ENCODE data around the gene WDR62. TPM values are rescaled to one million over a fixed set of nuclear protein-coding genes. Genes with fewer than 3 reads are reported as not detected.
A peak's percentile ranks its signal among the peaks of the same experiment; 100 is the strongest.

The WDR62 gene
- total RNA-seq, 1 donor from 2014 or later = 22.0 TPM

DNA sequence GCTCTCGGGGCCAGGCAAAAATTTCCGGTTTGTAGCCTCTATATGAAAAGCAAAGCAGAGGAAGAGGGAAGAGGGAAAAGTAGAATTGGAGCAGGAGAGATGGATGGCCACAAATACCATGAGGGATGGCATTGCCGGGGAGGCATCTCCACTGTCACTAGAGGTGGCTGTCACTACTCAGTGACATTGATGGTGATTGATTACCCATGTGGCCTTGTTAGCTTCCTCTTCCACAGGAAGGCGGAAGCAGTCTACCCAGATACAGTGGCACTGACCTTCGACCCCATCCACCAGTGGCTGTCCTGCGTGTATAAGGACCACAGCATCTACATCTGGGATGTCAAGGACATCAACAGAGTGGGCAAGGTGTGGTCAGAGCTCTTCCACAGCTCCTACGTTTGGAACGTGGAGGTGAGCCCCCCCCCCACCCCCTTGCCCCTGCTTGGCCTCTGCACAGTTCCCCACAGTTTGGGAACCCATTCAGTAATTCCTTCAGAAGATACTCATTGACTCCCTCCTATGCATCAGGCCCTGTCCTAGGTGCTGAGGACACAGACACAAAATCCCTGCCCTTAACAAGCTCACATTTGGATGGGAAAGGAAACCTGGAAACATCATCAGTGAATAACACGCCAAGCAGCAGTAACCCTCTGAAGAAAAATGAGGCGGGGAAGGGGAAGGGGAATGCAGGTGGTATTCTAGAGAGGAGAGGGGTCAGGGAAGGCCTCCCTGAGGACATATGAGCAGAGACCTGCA is 18.6 kb downstream of the WDR62 start:
- no peaks in the 10 kb centered on the region for H3K4me1 Mint-ChIP-seq (ENCODE audit: low read depth)
- intact Hi-C loops (cut with micrococcal nuclease) = no loop called here
- peak overlapping the region; percentile 43 for H3K27ac Mint-ChIP-seq
- peaks cover 18% of the 10 kb centered on the region for H3K36me3 Mint-ChIP-seq (ENCODE audit: low read depth)
- no peak for DNase-seq (ENCODE audit: low spot score)
- H3K4me3 Mint-ChIP-seq = no peak overlapping the region
- no peaks in the 10 kb centered on the region for H3K27me3 Mint-ChIP-seq (ENCODE audit: insufficient read depth)
- no peaks in the 10 kb centered on the region for H3K9me3 Mint-ChIP-seq

DNA sequence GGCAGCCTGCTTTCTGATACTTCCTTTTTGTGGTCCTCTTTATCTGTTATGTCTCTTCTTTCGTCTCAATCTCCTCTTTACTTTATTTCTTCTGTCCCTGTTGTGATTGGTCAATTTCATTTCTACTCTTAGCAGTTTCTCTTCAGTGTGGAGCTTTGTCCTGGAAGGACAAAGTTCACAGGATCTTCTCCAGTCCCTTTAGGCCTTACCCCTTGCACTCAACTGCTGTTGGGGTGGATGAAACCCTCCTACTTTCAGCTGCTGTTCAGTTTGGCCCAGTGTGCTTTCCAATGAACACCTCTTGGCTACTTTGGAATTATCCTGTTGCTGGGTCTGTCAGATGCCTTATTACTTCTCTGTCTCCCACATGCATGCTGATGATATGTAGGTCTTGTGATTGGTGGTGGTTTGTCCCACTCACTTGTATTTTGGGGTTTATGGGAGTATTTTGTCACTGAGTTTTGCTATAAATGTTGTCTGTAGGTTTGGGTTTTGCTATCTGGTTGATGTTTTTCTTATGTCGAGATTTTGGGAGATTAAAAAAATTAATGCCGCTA is 24.8 kb downstream of the WDR62 start:
- no peaks in the 10 kb centered on the region for H3K27me3 Mint-ChIP-seq (ENCODE audit: insufficient read depth)
- H3K4me1 Mint-ChIP-seq (ENCODE audit: low read depth) = no peaks in the 10 kb centered on the region
- no peak overlapping the region for H3K27ac Mint-ChIP-seq
- no peaks in the 10 kb centered on the region for H3K9me3 Mint-ChIP-seq
- no peak overlapping the region for H3K4me3 Mint-ChIP-seq
- DNase-seq (ENCODE audit: low spot score) = no peak
- peaks cover 30% of the 10 kb centered on the region for H3K36me3 Mint-ChIP-seq (ENCODE audit: low read depth)
- intact Hi-C loops (cut with micrococcal nuclease) = no loop called here

DNA sequence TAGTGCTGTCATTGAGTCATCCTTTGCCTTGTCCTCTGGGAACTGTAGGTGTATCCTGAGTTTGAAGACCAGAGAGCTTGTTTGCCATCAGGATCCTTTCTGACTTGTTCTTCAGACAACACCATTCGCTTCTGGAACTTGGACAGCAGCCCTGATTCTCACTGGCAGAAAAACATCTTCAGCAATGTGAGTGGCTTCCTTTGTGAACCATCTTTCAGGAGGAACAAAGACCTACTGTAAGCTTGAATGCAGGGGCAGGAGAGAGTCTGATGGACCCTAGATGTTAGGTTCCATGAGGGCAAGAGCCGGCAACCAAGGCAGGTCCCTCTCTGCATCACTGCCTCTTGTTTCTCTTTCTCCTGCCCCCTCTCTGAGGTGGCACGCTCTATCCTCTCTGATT is 26.7 kb downstream of the WDR62 start:
- Mint-ChIP-seq H3K4me3 (no peak overlapping the region), H3K4me1 (ENCODE audit: low read depth) (no peaks in the 10 kb centered on the region), H3K9me3 (no peaks in the 10 kb centered on the region), H3K36me3 (ENCODE audit: low read depth) (peaks cover 27% of the 10 kb centered on the region), H3K27ac (no peak overlapping the region), H3K27me3 (ENCODE audit: insufficient read depth) (no peaks in the 10 kb centered on the region)
- intact Hi-C loops (cut with micrococcal nuclease) = no loop called here
- DNase-seq (ENCODE audit: low spot score) = no peak

DNA sequence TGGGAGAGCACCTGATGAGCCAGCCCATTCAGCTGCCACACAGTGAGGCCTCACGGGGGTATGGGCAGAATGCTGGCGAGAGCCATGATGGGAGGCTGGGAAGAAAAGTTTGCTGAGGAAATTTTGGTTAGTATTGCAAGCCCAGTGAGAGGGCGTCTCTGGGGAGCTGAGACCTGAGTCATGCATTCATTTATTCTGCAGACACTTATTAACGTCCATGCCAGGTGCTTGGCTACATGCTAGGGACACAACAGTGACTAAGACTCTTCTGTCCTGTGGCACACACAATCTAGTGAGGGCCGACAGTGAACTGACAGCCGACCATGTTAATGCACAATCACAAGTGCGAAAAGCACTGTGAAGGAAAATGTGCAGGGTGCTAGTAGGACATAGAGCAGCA is 27.2 kb downstream of the WDR62 start:
- H3K27me3 Mint-ChIP-seq (ENCODE audit: insufficient read depth) = no peaks in the 10 kb centered on the region
- H3K4me1 Mint-ChIP-seq (ENCODE audit: low read depth) = no peaks in the 10 kb centered on the region
- intact Hi-C loops (cut with micrococcal nuclease) = no loop called here
- H3K4me3 Mint-ChIP-seq = no peak overlapping the region
- no peak overlapping the region for H3K27ac Mint-ChIP-seq
- H3K9me3 Mint-ChIP-seq = no peaks in the 10 kb centered on the region
- H3K36me3 Mint-ChIP-seq (ENCODE audit: low read depth) = peaks cover 29% of the 10 kb centered on the region
- no peak for DNase-seq (ENCODE audit: low spot score)

DNA sequence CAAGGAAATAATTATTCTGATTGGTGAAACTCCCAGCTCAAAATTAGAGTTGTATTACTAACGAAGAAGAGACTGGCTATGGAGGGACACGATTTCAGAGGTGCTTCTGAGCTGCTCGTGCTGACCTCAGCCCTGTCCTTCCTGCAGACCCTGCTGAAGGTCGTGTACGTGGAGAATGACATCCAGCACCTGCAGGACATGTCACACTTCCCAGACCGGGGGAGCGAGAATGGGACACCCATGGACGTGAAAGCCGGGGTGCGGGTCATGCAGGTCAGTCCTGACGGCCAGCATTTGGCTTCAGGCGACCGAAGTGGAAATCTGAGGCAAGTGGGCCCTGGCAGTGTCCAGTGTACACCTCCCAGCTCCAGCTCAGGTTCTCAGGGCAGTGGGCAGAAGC is 28.2 kb downstream of the WDR62 start:
- Mint-ChIP-seq H3K4me3 (no peak overlapping the region), H3K4me1 (ENCODE audit: low read depth) (no peaks in the 10 kb centered on the region), H3K27ac (no peak overlapping the region), H3K9me3 (no peaks in the 10 kb centered on the region), H3K27me3 (ENCODE audit: insufficient read depth) (no peaks in the 10 kb centered on the region), H3K36me3 (ENCODE audit: low read depth) (peaks cover 29% of the 10 kb centered on the region)
- no peak for DNase-seq (ENCODE audit: low spot score)
- intact Hi-C loops (cut with micrococcal nuclease) = no loop called here

DNA sequence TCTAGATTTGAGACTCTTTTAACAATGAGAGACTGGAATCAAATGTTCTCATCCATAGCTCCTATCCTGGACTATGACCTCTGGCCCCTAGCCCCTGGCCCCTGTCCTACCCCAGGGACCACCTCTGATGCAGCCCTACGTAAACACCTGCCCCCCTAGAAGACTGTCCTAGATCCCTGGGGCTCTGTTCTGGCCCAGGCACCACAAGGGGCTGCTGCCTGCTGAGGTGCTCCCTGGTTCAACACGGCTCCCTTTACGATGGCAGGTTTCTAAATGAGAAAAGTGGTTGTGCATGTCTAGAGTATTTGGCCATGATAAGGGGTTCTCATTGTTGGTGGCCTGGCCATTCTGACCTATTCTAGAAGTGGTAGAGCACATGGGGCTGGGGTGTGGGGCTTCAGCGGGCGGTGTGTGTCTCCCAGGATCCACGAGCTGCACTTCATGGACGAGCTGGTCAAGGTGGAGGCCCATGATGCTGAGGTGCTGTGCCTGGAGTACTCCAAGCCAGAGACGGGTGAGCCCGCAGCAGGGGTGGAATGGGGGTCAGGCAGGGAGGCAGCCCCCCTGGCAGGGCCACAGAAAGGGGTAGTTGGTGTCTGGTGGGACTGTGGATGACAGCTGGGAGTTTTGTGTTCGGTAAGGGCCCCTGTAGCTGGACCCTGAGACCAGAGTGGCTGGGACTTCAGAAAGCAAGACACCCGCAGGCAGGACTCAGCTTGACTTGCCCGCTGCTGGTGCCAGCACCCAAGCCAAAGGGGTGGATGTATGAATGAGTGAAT is 29.7 kb downstream of the WDR62 start:
- peaks cover 32% of the 10 kb centered on the region for H3K36me3 Mint-ChIP-seq (ENCODE audit: low read depth)
- intact Hi-C loops (cut with micrococcal nuclease) = no loop called here
- no peak overlapping the region for H3K4me3 Mint-ChIP-seq
- H3K27ac Mint-ChIP-seq = no peak overlapping the region
- H3K9me3 Mint-ChIP-seq = no peaks in the 10 kb centered on the region
- no peaks in the 10 kb centered on the region for H3K4me1 Mint-ChIP-seq (ENCODE audit: low read depth)
- DNase-seq (ENCODE audit: low spot score) = no peak
- H3K27me3 Mint-ChIP-seq (ENCODE audit: insufficient read depth) = no peaks in the 10 kb centered on the region

DNA sequence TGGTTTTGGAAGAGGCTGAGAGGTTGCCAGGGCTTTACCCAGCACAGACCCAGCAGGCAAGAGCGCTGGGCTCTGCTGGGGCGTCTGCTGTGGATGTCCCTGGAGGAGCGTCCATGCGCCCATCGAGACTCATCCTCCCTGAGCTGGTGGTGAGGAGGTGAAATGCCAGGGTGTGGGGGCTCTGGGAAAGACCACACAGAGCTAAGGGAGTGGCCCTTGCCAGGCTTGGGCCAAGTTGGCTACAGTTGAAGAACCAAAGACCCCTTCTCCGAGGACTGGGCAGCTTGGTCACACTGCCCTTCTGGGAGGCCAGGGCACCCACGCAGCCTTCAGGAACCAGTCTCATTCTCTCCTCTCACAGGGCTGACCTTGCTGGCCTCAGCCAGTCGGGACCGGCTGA is 31.6 kb downstream of the WDR62 start:
- H3K36me3 Mint-ChIP-seq (ENCODE audit: low read depth) = peaks cover 35% of the 10 kb centered on the region
- DNase-seq (ENCODE audit: low spot score) = no peak

DNA sequence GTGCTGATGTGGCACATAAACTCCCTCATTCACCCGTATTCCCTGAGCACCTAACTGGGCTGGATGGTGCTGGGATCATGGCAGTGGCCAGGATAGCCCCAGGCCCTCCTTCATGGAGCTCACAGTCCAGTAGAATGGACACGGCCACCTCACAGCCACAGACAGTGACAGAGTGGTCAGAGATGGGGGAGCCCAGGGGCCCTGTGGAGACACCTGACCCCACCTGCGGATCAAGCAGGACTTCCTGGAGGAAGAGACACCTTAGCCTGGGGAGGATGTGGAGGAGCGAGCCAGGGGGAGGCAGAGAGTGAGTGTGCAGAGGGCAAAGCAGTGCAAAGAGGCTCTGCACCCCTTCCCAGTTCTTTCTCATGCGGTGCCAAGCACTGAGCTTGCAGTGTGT is 35.1 kb downstream of the WDR62 start:
- peaks cover 15% of the 10 kb centered on the region for H3K4me1 Mint-ChIP-seq (ENCODE audit: low read depth)
- no peaks in the 10 kb centered on the region for H3K9me3 Mint-ChIP-seq
- peaks cover 33% of the 10 kb centered on the region for H3K36me3 Mint-ChIP-seq (ENCODE audit: low read depth)
- no peaks in the 10 kb centered on the region for H3K27me3 Mint-ChIP-seq (ENCODE audit: insufficient read depth)
- H3K27ac Mint-ChIP-seq = peak overlapping the region; percentile 58
- H3K4me3 Mint-ChIP-seq = no peak overlapping the region
- intact Hi-C loops (cut with micrococcal nuclease) = no loop called here
- DNase-seq (ENCODE audit: low spot score) = no peak

More for the DNA sequence above, 31.6 kb downstream of the WDR62 start:
- no peak overlapping the region for H3K27ac Mint-ChIP-seq
- intact Hi-C loops (cut with micrococcal nuclease) = no loop called here
- H3K9me3 Mint-ChIP-seq = no peaks in the 10 kb centered on the region
- H3K4me3 Mint-ChIP-seq = no peak overlapping the region
- H3K27me3 Mint-ChIP-seq (ENCODE audit: insufficient read depth) = no peaks in the 10 kb centered on the region
- no peaks in the 10 kb centered on the region for H3K4me1 Mint-ChIP-seq (ENCODE audit: low read depth)

DNA sequence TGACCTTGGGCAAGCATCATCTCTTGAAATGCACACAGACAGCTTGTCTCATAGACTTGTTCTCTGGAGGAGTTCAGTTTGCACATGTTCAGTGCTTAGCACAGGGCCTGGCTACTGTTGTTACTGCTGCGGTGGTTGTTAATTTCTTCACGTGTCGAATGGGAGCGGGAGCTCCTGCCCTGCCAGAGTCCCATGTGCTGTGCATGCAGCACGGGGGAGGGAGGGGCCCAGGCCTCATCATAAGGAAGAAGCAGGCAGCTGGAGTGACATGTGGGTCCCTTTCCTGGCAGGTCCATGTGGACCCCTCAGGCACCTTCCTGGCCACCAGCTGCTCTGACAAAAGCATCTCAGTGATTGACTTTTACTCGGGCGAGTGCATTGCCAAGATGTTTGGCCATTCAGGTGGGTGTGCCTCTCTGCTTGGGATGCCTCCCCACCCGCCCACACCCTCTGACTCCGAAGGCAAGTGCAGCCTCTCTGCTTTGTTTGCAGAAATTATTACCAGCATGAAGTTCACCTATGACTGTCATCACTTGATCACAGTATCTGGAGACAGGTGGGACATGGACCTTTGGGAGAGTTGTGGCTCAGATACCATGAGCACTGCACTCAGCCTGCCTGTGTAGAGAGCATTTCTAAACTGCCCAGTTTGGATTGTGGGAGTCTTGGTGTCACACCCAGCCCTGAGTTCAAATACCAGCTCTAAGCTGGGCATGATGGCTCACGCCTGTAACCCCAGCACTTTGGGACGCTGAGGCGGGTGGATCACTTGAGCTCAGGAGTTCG is 36.4 kb downstream of the WDR62 start:
- H3K9me3 Mint-ChIP-seq = no peaks in the 10 kb centered on the region
- H3K27me3 Mint-ChIP-seq (ENCODE audit: insufficient read depth) = no peaks in the 10 kb centered on the region
- no peak overlapping the region for H3K27ac Mint-ChIP-seq
- H3K4me1 Mint-ChIP-seq (ENCODE audit: low read depth) = peaks cover 15% of the 10 kb centered on the region
- H3K36me3 Mint-ChIP-seq (ENCODE audit: low read depth) = peaks cover 31% of the 10 kb centered on the region
- intact Hi-C loops (cut with micrococcal nuclease) = no loop called here
- no peak for DNase-seq (ENCODE audit: low spot score)
- H3K4me3 Mint-ChIP-seq = no peak overlapping the region

DNA sequence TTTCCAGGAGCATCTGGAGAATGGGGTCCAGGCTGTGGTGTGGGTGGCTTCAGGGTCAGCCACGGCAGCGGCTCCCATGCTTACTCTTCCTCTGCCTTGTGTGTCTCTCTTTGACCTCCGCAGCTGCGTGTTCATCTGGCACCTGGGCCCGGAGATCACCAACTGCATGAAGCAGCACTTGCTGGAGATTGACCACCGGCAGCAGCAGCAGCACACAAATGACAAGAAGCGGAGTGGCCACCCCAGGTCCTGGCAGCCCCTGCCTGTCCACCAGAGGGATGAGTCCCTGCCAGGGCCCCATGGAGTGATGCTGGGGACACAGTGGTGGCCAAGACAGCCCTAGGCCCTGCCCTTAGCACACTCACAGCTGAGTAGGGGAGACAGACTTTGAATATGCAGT is 37.9 kb downstream of the WDR62 start:
- no peak overlapping the region for H3K4me3 Mint-ChIP-seq
- no peaks in the 10 kb centered on the region for H3K9me3 Mint-ChIP-seq
- H3K27ac Mint-ChIP-seq = no peak overlapping the region
- peaks cover 35% of the 10 kb centered on the region for H3K36me3 Mint-ChIP-seq (ENCODE audit: low read depth)
- no peaks in the 10 kb centered on the region for H3K27me3 Mint-ChIP-seq (ENCODE audit: insufficient read depth)
- H3K4me1 Mint-ChIP-seq (ENCODE audit: low read depth) = peaks cover 15% of the 10 kb centered on the region
- no peak for DNase-seq (ENCODE audit: low spot score)
- intact Hi-C loops (cut with micrococcal nuclease) = no loop called here

DNA sequence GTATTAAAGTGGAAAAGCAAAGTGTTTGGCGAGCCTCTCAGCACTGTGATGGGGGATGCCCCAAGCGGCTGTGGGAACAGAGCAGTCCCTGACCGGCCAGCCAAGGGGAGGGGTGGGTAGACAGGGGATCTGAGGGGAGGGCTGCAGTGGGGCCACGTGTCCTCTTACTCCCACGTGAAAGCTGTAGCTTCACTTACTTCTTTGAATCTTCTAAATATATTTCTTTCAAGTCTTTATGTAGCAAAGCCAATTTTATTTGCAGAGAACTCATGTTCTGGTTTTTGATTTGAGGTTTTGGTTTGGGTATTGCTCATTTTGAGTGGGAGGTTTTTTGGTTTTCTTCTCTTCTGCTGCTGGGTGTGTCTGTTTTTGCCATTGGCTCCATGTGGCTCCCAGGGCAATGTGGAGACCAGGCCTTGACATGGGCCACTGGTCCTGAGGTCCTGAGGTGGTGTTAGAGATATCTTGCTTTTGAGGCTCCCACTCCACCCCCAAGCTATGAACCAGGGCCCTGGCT is 38.5 kb downstream of the WDR62 start:
- H3K27me3 Mint-ChIP-seq (ENCODE audit: insufficient read depth) = no peaks in the 10 kb centered on the region
- intact Hi-C loops (cut with micrococcal nuclease) = loop anchor here (1.0 kb wide), 4 partner anchors 22 to 46 kb away; partner anchors contain the start of genes TBCB, THAP8 and WDR62
- H3K4me1 Mint-ChIP-seq (ENCODE audit: low read depth) = peaks cover 15% of the 10 kb centered on the region
- H3K9me3 Mint-ChIP-seq = no peaks in the 10 kb centered on the region
- peak overlapping the region; percentile 78 for H3K27ac Mint-ChIP-seq
- no peak overlapping the region for H3K4me3 Mint-ChIP-seq
- H3K36me3 Mint-ChIP-seq (ENCODE audit: low read depth) = peaks cover 32% of the 10 kb centered on the region
- no peak for DNase-seq (ENCODE audit: low spot score)

DNA sequence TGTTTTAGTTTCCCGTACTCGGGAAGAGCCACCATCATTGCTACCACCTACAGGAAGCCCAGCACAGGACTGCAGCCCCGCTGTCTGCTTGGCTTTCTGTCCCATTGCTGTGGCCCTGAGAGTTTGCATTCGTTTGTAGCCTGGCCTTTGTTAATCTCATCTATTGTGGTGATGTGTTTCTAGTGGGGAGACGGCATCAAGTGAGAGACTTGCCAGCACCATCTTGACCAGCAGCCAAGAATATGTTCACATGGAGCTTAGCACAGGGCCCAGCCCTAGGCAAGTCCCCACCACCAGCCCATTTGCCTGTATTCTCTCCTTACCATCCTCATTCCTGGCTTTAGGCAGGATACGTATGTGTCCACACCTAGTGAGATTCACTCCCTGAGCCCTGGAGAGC is 39.0 kb downstream of the WDR62 start:
- DNase-seq (ENCODE audit: low spot score) = no peak
- no peak overlapping the region for H3K4me3 Mint-ChIP-seq
- H3K36me3 Mint-ChIP-seq (ENCODE audit: low read depth) = peaks cover 33% of the 10 kb centered on the region
- H3K27me3 Mint-ChIP-seq (ENCODE audit: insufficient read depth) = no peaks in the 10 kb centered on the region
- peaks cover 15% of the 10 kb centered on the region for H3K4me1 Mint-ChIP-seq (ENCODE audit: low read depth)
- H3K27ac Mint-ChIP-seq = peak overlapping the region; percentile 78
- intact Hi-C loops (cut with micrococcal nuclease) = loop anchor here (1.0 kb wide), 4 partner anchors 22 to 46 kb away; partner anchors contain the start of genes TBCB, THAP8 and WDR62
- H3K9me3 Mint-ChIP-seq = no peaks in the 10 kb centered on the region

All from activated T-helper 1 cell treated with anti-CD3 and anti-CD28 coated beads, Interleukin-12 subunit alpha, Interleukin-12 subunit beta, Interleukin-2, Interleukin-4 antibody, amounts not matched to agents 30 ng/mL and 10 ng/mL and 1 ng/mL, durations not matched to agents 14 hours and 24 hours and 36 hours (primary cell).